MM.1S (cell line): ENCODE data around the gene NYNRIN.

ENCODE experiments used
- EZH2 ChIP-seq: fragments of 300-600 bp; sonication (generic); optimal IDR thresholded peaks from 2 replicates; pipeline ENCODE3; 2017; ENCODE audit warnings: low read depth, mild to moderate bottlenecking, antibody characterized with exemption, low read length, mixed read lengths
- EZH2phosphoT487 ChIP-seq: fragments of 300-600 bp; sonication (generic); IDR thresholded peaks from 2 replicates; pipeline ENCODE4 v1.6.1; 2018; ENCODE audit warnings: antibody characterized with exemption, low read length

DNA sequence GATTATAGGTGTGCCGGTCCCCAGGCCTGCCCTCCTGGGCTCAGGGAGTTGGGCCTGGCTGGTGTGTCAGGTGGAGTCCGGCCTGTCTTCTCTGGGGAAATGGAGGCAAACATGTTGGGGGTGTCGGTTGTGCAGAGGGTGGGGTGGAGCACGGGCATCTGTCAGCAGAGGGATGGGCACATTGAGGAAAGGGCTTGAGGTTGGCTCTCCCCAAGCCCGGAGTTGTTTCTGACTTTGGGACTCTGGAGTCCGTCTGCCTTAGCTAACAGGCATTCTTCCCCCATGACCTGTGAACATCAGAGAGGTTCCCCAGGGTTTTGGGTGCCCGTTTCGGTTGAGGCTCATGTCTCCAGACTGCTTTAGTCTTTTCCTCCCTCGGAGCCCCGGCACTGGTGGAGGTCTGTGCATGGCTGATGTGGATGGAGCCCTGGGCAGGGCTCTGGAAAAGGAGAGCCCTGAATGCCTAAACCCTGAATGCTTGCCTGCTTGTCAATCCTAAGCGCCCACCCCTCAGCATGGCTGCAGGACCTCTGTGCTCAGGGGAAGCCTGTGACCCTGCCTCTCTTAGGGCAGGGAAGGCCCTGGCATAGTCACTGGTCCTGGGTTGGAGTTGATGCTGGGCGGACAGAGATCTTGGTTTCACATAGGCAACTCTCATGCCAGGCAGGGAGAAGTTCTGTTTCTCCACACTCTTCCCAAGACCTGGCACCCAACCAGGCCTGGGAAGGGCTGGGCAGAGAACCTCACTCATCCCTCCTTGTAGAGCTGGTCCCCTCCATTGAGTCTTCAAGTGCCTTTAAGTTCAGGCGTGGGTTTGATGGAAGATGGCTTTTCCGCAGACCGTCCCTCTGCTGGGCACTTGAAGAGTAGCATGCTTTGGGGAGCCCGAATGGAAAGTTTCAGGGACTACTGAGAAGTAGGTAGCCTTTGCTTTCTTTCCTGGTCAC lies 12.9 kb downstream of the NYNRIN start:
- TF ChIP-seq EZH2phosphoT487, result no peak
- no peak for TF ChIP-seq EZH2
